IMR-90 (cell line): ENCODE results near the gene CPEB3. TPM values are rescaled to one million over a fixed set of nuclear protein-coding genes. Genes with fewer than 3 reads are reported as not detected.
"Not testable (repeated sequence)": the region's sequence is repeated elsewhere in the genome, so short reads cannot be mapped to it uniquely, and the experiment has no call there.

Source experiments
- ATAC-seq: fragments of 200-7000 bp; cut with Tn5 transposase; 2 replicates; pipeline ENCODE4 v1.9.1; 2020; ENCODE audit warnings: low read depth, mild to moderate bottlenecking, moderate library complexity
- BruUV-seq: library from RNA; stranded (reverse); fragments of 400-500 nt; replicated peaks from 2 replicates; lab custom pipeline; 2021; lab: Mats Ljungman, UMichigan
- CTCF ChIA-PET: fragments of 300-600 bp; formaldehyde crosslinking; extraction: SDS; loops from one replicate; lab custom pipeline; 2021; ENCODE audit warnings: antibody characterized with exemption; lab: Yijun Ruan, JAX
- POLR2A ChIA-PET: fragments of 300-600 bp; sonication (Branson Sonifier 250); formaldehyde crosslinking; loops from one replicate; lab custom pipeline; 2022; ENCODE audit warnings: antibody characterized with exemption; ENCODE audit not compliant: unreplicated experiment; lab: Charles Lee
- DNase-seq: peaks from one replicate; pipeline ENCODE4 v3.0.0; 2013
- H2AFZ ChIP-seq: replicated peaks from 2 replicates; pipeline ENCODE3; 2013; ENCODE audit warnings: low read length, mild to moderate bottlenecking; ENCODE audit not compliant: poor library complexity
- H2AK5ac ChIP-seq: 2 replicates; pipeline ENCODE4 v1.6.1; 2013; ENCODE audit warnings: low read depth, low read length, inconsistent platforms
- H2AK9ac ChIP-seq: replicated peaks from 2 replicates; pipeline ENCODE3; 2013; ENCODE audit warnings: mild to moderate bottlenecking, low read depth, low read length, moderate library complexity; ENCODE audit not compliant: poor library complexity
- H2BK120ac ChIP-seq: 2 replicates; pipeline ENCODE4 v1.6.1; 2013; ENCODE audit warnings: low read depth, low read length, inconsistent platforms
- H2BK15ac ChIP-seq: 3 replicates; pipeline ENCODE4 v1.6.1; 2013; ENCODE audit warnings: low read depth, low read length, inconsistent platforms
- H2BK20ac ChIP-seq: 2 replicates; pipeline ENCODE4 v1.6.1; 2013; ENCODE audit warnings: low read depth, mild to moderate bottlenecking, inconsistent platforms, low read length, moderate library complexity
- H2BK5ac ChIP-seq: 2 replicates; pipeline ENCODE4 v1.6.1; 2013; ENCODE audit warnings: mild to moderate bottlenecking, low read depth, low read length, inconsistent platforms; ENCODE audit not compliant: poor library complexity, severe bottlenecking
- H3K14ac ChIP-seq: replicated peaks from 2 replicates; pipeline ENCODE4 v1.6.1; 2013; ENCODE audit warnings: low read depth, low read length, inconsistent platforms
- H3K18ac ChIP-seq: 2 replicates; pipeline ENCODE4 v1.6.1; 2013; ENCODE audit warnings: low read depth, low read length, control low read depth
- H3K23ac ChIP-seq: 2 replicates; pipeline ENCODE4 v1.6.1; 2013; ENCODE audit warnings: low read depth, low read length, inconsistent platforms
- H3K27ac ChIP-seq: 2 replicates; pipeline ENCODE4 v1.5.1; 2013; ENCODE audit warnings: mild to moderate bottlenecking, control low read depth, low read length; ENCODE audit not compliant: insufficient read depth
- H3K27me3 ChIP-seq: 2 replicates; pipeline ENCODE4 v1.6.1; 2013; ENCODE audit warnings: low read length; ENCODE audit not compliant: control insufficient read depth, insufficient read depth
- H3K36me3 ChIP-seq: 2 replicates; pipeline ENCODE4 v1.6.1; 2013; ENCODE audit warnings: low read length, mixed read lengths; ENCODE audit not compliant: control insufficient read depth, insufficient read depth
- H3K4ac ChIP-seq: 2 replicates; pipeline ENCODE4 v1.6.1; 2013; ENCODE audit warnings: low read depth, low read length, inconsistent platforms
- H3K4me1 ChIP-seq: 2 replicates; pipeline ENCODE4 v1.6.1; 2013; ENCODE audit warnings: low read length, mixed read lengths; ENCODE audit not compliant: control insufficient read depth, insufficient read depth
- H3K4me2 ChIP-seq: 2 replicates; pipeline ENCODE4 v1.6.1; 2013; ENCODE audit warnings: low read depth, mild to moderate bottlenecking, control low read depth, low read length, moderate library complexity
- H3K4me3 ChIP-seq: 2 replicates; pipeline ENCODE4 v1.5.1; 2013; ENCODE audit warnings: low read depth, mild to moderate bottlenecking, control low read depth, low read length, moderate library complexity; ENCODE audit not compliant: insufficient read depth
- H3K56ac ChIP-seq: 2 replicates; pipeline ENCODE4 v1.6.1; 2013; ENCODE audit warnings: low read length, inconsistent platforms; ENCODE audit not compliant: insufficient read depth; ENCODE audit errors: extremely low read depth
- H3K79me1 ChIP-seq, 2 experiments: 2 replicates each; pipeline ENCODE4 v1.6.1; 2013; ENCODE audit warnings: low read length in 2 of 2, inconsistent platforms in 1 of 2, low read depth in 1 of 2
- H3K9ac ChIP-seq: 2 replicates; pipeline ENCODE4 v1.6.1; 2013; ENCODE audit warnings: low read depth, low read length, control low read depth
- H3K9me1 ChIP-seq: 2 replicates; pipeline ENCODE4 v1.6.1; 2013; ENCODE audit warnings: low read length, inconsistent platforms; ENCODE audit not compliant: insufficient read depth
- H3K9me3 ChIP-seq: 2 replicates; pipeline ENCODE4 v1.6.1; 2013; ENCODE audit warnings: low read length; ENCODE audit not compliant: control insufficient read depth, insufficient read depth
- H4K20me1 ChIP-seq: 2 replicates; pipeline ENCODE4 v1.6.1; 2013; ENCODE audit warnings: low read length, inconsistent platforms; ENCODE audit not compliant: insufficient read depth
- H4K5ac ChIP-seq: 2 replicates; pipeline ENCODE4 v1.6.1; 2013; ENCODE audit warnings: mild to moderate bottlenecking, low read depth, low read length, control low read depth
- H4K8ac ChIP-seq, 2 experiments: 2 replicates each; pipeline ENCODE4 v1.6.1; 2013; ENCODE audit warnings: low read depth in 2 of 2, low read length in 2 of 2, control low read depth in 1 of 2, inconsistent platforms in 1 of 2
- H4K91ac ChIP-seq: 2 replicates; pipeline ENCODE4 v1.6.1; 2013; ENCODE audit warnings: low read depth, low read length, inconsistent platforms; ENCODE audit not compliant: insufficient read depth
- WGBS, 2 experiments: methylation state at CpG; one replicate each; pipeline versions ENCODE4 v1.1.5 to v1.1.7; 2013; ENCODE audit warnings: missing lambda C conversion rate in 2 of 2; ENCODE audit not compliant: insufficient read length in 1 of 2; ENCODE audit errors: extremely low coverage in 2 of 2; 5-methylcytosine and 5-hydroxymethylcytosine counted together
- dilution Hi-C: fragments of 300-500 bp; cut with HindIII; formaldehyde crosslinking; loops from one replicate; pipeline ENCODE4 v1.14.3; 2018; ENCODE audit warnings: low sequenced_read_pairs; ENCODE audit not compliant: unreplicated experiment
- in situ Hi-C: fragments of 300-500 bp; cut with MboI; formaldehyde crosslinking; loops from 3 replicates; pipeline ENCODE4 v1.14.3; 2019; ENCODE audit warnings: low sequenced_read_pairs, inconsistent platforms, mixed read lengths
- intact Hi-C: fragments of 100-400 bp; cut with micrococcal nuclease; formaldehyde crosslinking; loops from 2 replicates; pipeline ENCODE4 v1.10.0; 2022
- polyA plus RNA-seq, 3 experiments: library from polyadenylated mRNA; depleted of rRNA; stranded (reverse); fragments of >200 nt; gene quantifications; 2 replicates each; pipeline ENCODE4 v1.2.3, GENCODE V29; 2012; ENCODE audit warnings: low replicate concordance in 1 of 3
- total RNA-seq: library from RNA; depleted of rRNA; stranded (reverse); fragments of >200 nt; gene quantifications from 2 replicates; pipeline ENCODE4 v1.2.3, GENCODE V29; 2012

Gene CPEB3
- total and polyA plus RNA-seq, 2 of the 4 experiments (the other 2 are of a cell fraction) = 0.18 to 0.36 TPM

GRCh38 chr10:92216608-92217007 lies 74.3 kb downstream of the CPEB3 start:
- H3K36me3 ChIP-seq, H2BK15ac ChIP-seq, intact Hi-C loops, H3K27me3 ChIP-seq, H2AFZ ChIP-seq, H3K18ac ChIP-seq, H3K9me3 ChIP-seq, dilution Hi-C loops, in situ Hi-C loops, H2AK9ac ChIP-seq, H4K91ac ChIP-seq, H3K9ac ChIP-seq, CTCF ChIA-PET, H3K4me2 ChIP-seq, H3K23ac ChIP-seq, DNase-seq, H3K14ac ChIP-seq, H3K27ac ChIP-seq, H3K79me1 ChIP-seq, H2AK5ac ChIP-seq, H3K4me3 ChIP-seq, H4K5ac ChIP-seq, BruUV-seq, H2BK120ac ChIP-seq, H2BK20ac ChIP-seq, H3K56ac ChIP-seq, H4K20me1 ChIP-seq, H4K8ac ChIP-seq, H3K4me1 ChIP-seq, H2BK5ac ChIP-seq, H3K4ac ChIP-seq, ATAC-seq, H3K9me1 ChIP-seq: not testable (repeated sequence)
- WGBS, 2 experiments = 95% methylated on average over 7 of the region's 12 CpGs; no CpG with 5 or more reads in 1 of the 2 experiments
- POLR2A ChIA-PET = interaction anchor here (0.7 kb wide), 1 partner anchor 293 kb away, joined by 5 read pairs; the partner anchor contains the start of gene BTAF1

GRCh38 chr10:92215222-92215621 lies 75.7 kb downstream of the CPEB3 start:
- H3K9ac ChIP-seq, H3K27ac ChIP-seq, H4K8ac ChIP-seq, dilution Hi-C loops, H3K4me1 ChIP-seq, H3K36me3 ChIP-seq, H3K79me1 ChIP-seq, H2BK20ac ChIP-seq, H2AK9ac ChIP-seq, H3K9me3 ChIP-seq, H3K4me3 ChIP-seq, H3K14ac ChIP-seq, ATAC-seq, H3K4me2 ChIP-seq, DNase-seq, intact Hi-C loops, H2BK120ac ChIP-seq, H3K56ac ChIP-seq, in situ Hi-C loops, H3K4ac ChIP-seq, H2BK15ac ChIP-seq, H3K23ac ChIP-seq, BruUV-seq, H3K27me3 ChIP-seq, H4K20me1 ChIP-seq, H3K18ac ChIP-seq, H4K5ac ChIP-seq, H2BK5ac ChIP-seq, H4K91ac ChIP-seq, H2AFZ ChIP-seq, H2AK5ac ChIP-seq, H3K9me1 ChIP-seq: not testable (repeated sequence)
- POLR2A ChIA-PET = interaction anchor here (0.5 kb wide), 1 partner anchor 26 kb away, joined by 3 read pairs; no protein-coding TSS in a partner anchor
- CTCF ChIA-PET = interaction anchor here (0.6 kb wide), 2 partner anchors 9 to 135 kb away, joined by 3 to 5 read pairs; no protein-coding TSS in a partner anchor
- 100% methylated on average over 2 of the region's 9 CpGs; no CpG with 5 or more reads in 1 of the 2 experiments for WGBS, 2 experiments
